ENCODE data around the gene FAM222B. TPM values are rescaled to one million over a fixed set of nuclear protein-coding genes. Genes with fewer than 3 reads are reported as not detected.
"Not testable (repeated sequence)": the region's sequence is repeated elsewhere in the genome, so short reads cannot be mapped to it uniquely, and the experiment has no call there.

Gene FAM222B
- total RNA-seq, 6 donors from 2014 or later: 16.8 to 23.1 (median 20.1) TPM

GRCh38 chr17:28879886-28880571 is 37.4 kb upstream of the FAM222B start:
- Histone ChIP-seq H3K27me3 (no peaks in the 10 kb centered on the region), H3K27ac (no peak overlapping the region), H3K9me3 (no peaks in the 10 kb centered on the region), H3K4me1 (no peaks in the 10 kb centered on the region), H3K36me3 (peaks cover 29 to 73% (median 63%) of the 10 kb centered on the region in 4 donors), H3K4me3 (no peak overlapping the region)
- DNase-seq (no peak), ATAC-seq (ENCODE audit: low FRiP score in 2 of 2) (no peak)
- 69 to 80% methylated on average over 8 to 9 of the region's 9 CpGs for WGBS, 2 donors
- no peak for TF ChIP-seq EP300 (IDR thresholded peaks at IDR 0.05)
- no peak for TF ChIP-seq POLR2AphosphoS5 (IDR thresholded peaks at IDR 0.05)
- no peak for TF ChIP-seq CTCF (IDR thresholded peaks at IDR 0.05)
- TF ChIP-seq POLR2A (IDR thresholded peaks at IDR 0.05): no peak

- H3K27me3 ChIP-seq: no peaks in the 10 kb centered on the region
- WGBS, 2 donors: 78 to 86% methylated on average over 4 of the region's 4 CpGs
- TF ChIP-seq POLR2A (IDR thresholded peaks at IDR 0.05) (no peak), CTCF (IDR thresholded peaks at IDR 0.05) (peak in 1 of 6 experiments; percentile 31), EP300 (IDR thresholded peaks at IDR 0.05) (no peak)
- DNase-seq (no peak), ATAC-seq (ENCODE audit: low FRiP score in 2 of 2) (no peak)
- no peaks in the 10 kb centered on the region for H3K9me3 ChIP-seq
- no peak overlapping the region for H3K4me3 ChIP-seq
- no peak overlapping the region for H3K27ac ChIP-seq
- H3K4me1 ChIP-seq: no peaks in the 10 kb centered on the region
- H3K36me3 ChIP-seq: peaks cover 29 to 62% (median 53%) of the 10 kb centered on the region in 4 donors
These were observed 36.4 kb upstream of the FAM222B start for GRCh38 chr17:28878981-28879380.

- WGBS, 2 donors: 93 to 95% methylated on average over 2 of the region's 2 CpGs
These were observed 35.7 kb upstream of the FAM222B start for GRCh38 chr17:28878158-28878910.

GRCh38 chr17:28877150-28877711 is 34.6 kb upstream of the FAM222B start:
- not testable (repeated sequence) for H3K4me1 ChIP-seq; H3K27ac ChIP-seq; H3K4me3 ChIP-seq; H3K27me3 ChIP-seq; DNase-seq; ATAC-seq (ENCODE audit: low FRiP score in 2 of 2); H3K9me3 ChIP-seq
- peaks cover 24 to 45% (median 35%) of the 10 kb centered on the region in 4 donors for H3K36me3 ChIP-seq
- WGBS, 2 donors: 90 to 98% methylated on average over 6 of the region's 6 CpGs

More at GRCh38 chr17:28878158-28878910, 35.7 kb upstream of the FAM222B start:
- peaks cover 29 to 56% (median 46%) of the 10 kb centered on the region in 4 donors for H3K36me3 ChIP-seq
- no peaks in the 10 kb centered on the region for H3K9me3 ChIP-seq
- H3K4me3 ChIP-seq: no peak overlapping the region
- no peak overlapping the region for H3K27ac ChIP-seq
- no peak for ATAC-seq (ENCODE audit: low FRiP score in 2 of 2)
- TF ChIP-seq POLR2AphosphoS5 (IDR thresholded peaks at IDR 0.05) (no peak), EP300 (IDR thresholded peaks at IDR 0.05) (no peak), POLR2A (IDR thresholded peaks at IDR 0.05) (no peak), CTCF (IDR thresholded peaks at IDR 0.05) (no peak)
- DNase-seq: no peak
- no peaks in the 10 kb centered on the region for H3K27me3 ChIP-seq
- H3K4me1 ChIP-seq: no peaks in the 10 kb centered on the region

- H3K27ac ChIP-seq: no peak overlapping the region
- no peak overlapping the region for H3K4me3 ChIP-seq
- no peaks in the 10 kb centered on the region for H3K27me3 ChIP-seq
- TF ChIP-seq POLR2A (IDR thresholded peaks at IDR 0.05): no peak
- TF ChIP-seq EP300 (IDR thresholded peaks at IDR 0.05): no peak
- TF ChIP-seq CTCF (IDR thresholded peaks at IDR 0.05): no peak
- no peak for TF ChIP-seq POLR2AphosphoS5 (IDR thresholded peaks at IDR 0.05)
- DNase-seq (no peak), ATAC-seq (ENCODE audit: low FRiP score in 2 of 2) (no peak)
- WGBS, 2 donors: 44 to 48% methylated on average over 1 of the region's 1 CpG
- no peaks in the 10 kb centered on the region for H3K4me1 ChIP-seq
- H3K36me3 ChIP-seq: peaks cover 17 to 33% (median 23%) of the 10 kb centered on the region in 4 donors
- no peaks in the 10 kb centered on the region for H3K9me3 ChIP-seq
These were observed 33.4 kb upstream of the FAM222B start for GRCh38 chr17:28875848-28876550.

Data from upper lobe of left lung (tissue), 6 donors.